Ishikawa (cell line): Measurements from ENCODE around the gene KMT2E.

ENCODE experiments used
- CEBPB ChIP-seq: IDR thresholded peaks from 2 replicates; pipeline ENCODE4 v1.6.1; 2012
- CREB1 ChIP-seq: IDR thresholded peaks from 2 replicates; pipeline ENCODE4 v1.6.1; 2012; ENCODE audit warnings: low read depth
- EGR1 ChIP-seq: IDR thresholded peaks from 2 replicates; pipeline ENCODE4 v1.6.1; 2012
- EP300 ChIP-seq: IDR thresholded peaks from 2 replicates; pipeline ENCODE4 v1.6.1; 2012; ENCODE audit warnings: borderline replicate concordance
- FOXM1 ChIP-seq: IDR thresholded peaks from 2 replicates; pipeline ENCODE4 v1.6.1; 2012; ENCODE audit warnings: low read depth, borderline replicate concordance
- NFIC ChIP-seq: IDR thresholded peaks from 2 replicates; pipeline ENCODE4 v1.6.1; 2012
- RAD21 ChIP-seq: IDR thresholded peaks from 2 replicates; pipeline ENCODE4 v1.6.1; 2012; ENCODE audit warnings: low read depth
- YY1 ChIP-seq: IDR thresholded peaks from 2 replicates; pipeline ENCODE4 v1.6.1; 2012; ENCODE audit warnings: low read depth
- ZBTB7A ChIP-seq: IDR thresholded peaks from 2 replicates; pipeline ENCODE4 v1.6.1; 2012; ENCODE audit warnings: low read depth
- TF ChIP-seq, protein P1 (sequence below): IDR thresholded peaks from 2 replicates; pipeline ENCODE4 v1.6.1; 2012
- TF ChIP-seq, protein P2 (sequence below): IDR thresholded peaks from 2 replicates; pipeline ENCODE4 v1.6.1; 2012; ENCODE audit warnings: low read depth, mild to moderate bottlenecking

KMT2E gene

DNA sequence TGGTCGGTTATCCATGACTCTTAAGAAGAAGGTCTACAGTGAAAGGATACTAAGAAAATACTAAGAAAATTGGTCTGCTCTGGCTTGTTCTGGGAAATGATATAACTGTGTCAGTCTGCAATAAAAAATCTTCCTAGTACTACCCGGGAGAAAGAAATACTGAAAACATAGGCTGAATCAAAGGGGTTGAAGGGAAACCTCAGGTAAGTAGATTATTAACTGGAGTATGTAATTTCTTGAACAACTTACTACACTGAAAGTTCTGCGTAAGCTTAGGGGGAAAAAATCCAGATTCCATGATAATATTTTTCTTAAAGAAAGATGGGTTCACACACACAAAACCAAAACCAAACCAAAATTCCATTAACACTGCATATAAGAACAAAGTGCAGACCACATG lies 143.3 kb downstream of the KMT2E start:
- TF ChIP-seq, protein P1, sequence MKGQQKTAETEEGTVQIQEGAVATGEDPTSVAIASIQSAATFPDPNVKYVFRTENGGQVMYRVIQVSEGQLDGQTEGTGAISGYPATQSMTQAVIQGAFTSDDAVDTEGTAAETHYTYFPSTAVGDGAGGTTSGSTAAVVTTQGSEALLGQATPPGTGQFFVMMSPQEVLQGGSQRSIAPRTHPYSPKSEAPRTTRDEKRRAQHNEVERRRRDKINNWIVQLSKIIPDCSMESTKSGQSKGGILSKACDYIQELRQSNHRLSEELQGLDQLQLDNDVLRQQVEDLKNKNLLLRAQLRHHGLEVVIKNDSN, result no peak
- TF ChIP-seq EP300 (no peak), NFIC (no peak), FOXM1 (no peak)

DNA sequence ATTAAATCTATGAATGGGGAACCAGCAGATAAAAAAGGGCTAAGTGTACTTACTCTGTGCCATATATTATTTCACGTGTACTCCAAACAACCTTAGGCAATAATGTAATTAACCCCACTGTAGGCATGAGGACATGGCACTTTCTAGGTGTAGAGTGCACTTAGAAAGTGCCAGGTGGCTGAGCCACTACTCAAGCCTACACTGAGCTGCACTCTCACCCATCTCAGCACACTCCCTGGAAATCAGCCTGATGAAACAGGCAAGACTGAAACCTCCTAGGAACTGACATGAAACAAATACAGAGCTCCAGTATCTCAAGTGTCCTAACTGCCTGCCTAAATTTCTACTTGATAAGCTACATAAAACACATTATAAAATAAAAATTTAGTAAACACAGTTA lies 147.4 kb downstream of the KMT2E start:
- TF ChIP-seq RAD21 (no peak), YY1 (no peak), FOXM1 (no peak), NFIC (no peak), EP300 (no peak), CREB1 (no peak), ZBTB7A (no peak), CEBPB (no peak), EGR1 (no peak)
- TF ChIP-seq, protein P2, sequence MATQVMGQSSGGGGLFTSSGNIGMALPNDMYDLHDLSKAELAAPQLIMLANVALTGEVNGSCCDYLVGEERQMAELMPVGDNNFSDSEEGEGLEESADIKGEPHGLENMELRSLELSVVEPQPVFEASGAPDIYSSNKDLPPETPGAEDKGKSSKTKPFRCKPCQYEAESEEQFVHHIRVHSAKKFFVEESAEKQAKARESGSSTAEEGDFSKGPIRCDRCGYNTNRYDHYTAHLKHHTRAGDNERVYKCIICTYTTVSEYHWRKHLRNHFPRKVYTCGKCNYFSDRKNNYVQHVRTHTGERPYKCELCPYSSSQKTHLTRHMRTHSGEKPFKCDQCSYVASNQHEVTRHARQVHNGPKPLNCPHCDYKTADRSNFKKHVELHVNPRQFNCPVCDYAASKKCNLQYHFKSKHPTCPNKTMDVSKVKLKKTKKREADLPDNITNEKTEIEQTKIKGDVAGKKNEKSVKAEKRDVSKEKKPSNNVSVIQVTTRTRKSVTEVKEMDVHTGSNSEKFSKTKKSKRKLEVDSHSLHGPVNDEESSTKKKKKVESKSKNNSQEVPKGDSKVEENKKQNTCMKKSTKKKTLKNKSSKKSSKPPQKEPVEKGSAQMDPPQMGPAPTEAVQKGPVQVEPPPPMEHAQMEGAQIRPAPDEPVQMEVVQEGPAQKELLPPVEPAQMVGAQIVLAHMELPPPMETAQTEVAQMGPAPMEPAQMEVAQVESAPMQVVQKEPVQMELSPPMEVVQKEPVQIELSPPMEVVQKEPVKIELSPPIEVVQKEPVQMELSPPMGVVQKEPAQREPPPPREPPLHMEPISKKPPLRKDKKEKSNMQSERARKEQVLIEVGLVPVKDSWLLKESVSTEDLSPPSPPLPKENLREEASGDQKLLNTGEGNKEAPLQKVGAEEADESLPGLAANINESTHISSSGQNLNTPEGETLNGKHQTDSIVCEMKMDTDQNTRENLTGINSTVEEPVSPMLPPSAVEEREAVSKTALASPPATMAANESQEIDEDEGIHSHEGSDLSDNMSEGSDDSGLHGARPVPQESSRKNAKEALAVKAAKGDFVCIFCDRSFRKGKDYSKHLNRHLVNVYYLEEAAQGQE, result no peak
